Measurements from ENCODE around the gene SNX30.

DNA sequence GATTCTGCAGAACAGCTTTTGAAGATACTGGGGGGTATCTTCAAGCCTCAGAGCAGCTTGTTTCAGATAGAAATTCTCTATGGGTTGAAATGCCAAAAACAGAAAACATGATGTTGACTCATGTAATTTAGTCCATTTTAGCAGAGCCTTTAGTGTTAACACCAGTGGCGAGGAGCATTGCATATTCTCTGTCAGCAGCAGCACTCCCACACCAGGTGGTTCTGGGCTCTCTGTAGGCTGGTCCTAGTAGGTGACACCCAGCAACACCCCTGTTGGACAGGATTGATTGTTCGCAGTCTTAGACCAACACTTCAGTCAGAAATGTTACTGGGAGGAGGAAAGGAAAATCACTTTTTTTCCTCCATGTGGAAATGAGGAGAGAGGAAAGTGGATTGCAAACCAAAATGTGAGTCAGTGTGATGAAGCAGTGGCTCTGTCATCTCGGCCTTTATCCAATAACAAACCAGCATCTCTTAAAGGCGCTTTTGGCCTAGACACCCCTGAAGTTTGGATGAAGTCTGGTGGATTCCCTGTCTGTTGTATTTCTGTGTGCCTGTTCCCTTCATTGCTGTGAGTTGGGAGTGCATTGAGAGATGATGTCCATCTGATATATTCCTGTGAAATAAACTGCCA is 123.3 kb downstream of the SNX30 start:
- TF ChIP-seq, protein P1, sequence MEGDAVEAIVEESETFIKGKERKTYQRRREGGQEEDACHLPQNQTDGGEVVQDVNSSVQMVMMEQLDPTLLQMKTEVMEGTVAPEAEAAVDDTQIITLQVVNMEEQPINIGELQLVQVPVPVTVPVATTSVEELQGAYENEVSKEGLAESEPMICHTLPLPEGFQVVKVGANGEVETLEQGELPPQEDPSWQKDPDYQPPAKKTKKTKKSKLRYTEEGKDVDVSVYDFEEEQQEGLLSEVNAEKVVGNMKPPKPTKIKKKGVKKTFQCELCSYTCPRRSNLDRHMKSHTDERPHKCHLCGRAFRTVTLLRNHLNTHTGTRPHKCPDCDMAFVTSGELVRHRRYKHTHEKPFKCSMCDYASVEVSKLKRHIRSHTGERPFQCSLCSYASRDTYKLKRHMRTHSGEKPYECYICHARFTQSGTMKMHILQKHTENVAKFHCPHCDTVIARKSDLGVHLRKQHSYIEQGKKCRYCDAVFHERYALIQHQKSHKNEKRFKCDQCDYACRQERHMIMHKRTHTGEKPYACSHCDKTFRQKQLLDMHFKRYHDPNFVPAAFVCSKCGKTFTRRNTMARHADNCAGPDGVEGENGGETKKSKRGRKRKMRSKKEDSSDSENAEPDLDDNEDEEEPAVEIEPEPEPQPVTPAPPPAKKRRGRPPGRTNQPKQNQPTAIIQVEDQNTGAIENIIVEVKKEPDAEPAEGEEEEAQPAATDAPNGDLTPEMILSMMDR (IDR thresholded peaks at IDR 0.05; ENCODE audit: low read depth, low read length, missing input control): no peak
- TF ChIP-seq, protein P2, sequence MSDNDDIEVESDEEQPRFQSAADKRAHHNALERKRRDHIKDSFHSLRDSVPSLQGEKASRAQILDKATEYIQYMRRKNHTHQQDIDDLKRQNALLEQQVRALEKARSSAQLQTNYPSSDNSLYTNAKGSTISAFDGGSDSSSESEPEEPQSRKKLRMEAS (IDR thresholded peaks at IDR 0.05): no peak
- TF ChIP-seq, protein P3, sequence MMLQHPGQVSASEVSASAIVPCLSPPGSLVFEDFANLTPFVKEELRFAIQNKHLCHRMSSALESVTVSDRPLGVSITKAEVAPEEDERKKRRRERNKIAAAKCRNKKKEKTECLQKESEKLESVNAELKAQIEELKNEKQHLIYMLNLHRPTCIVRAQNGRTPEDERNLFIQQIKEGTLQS (IDR thresholded peaks at IDR 0.05): no peak
- TF ChIP-seq YY1 (IDR thresholded peaks at IDR 0.05) (no peak), RAD21 (IDR thresholded peaks at IDR 0.05) (no peak), FOXA1 (IDR thresholded peaks at IDR 0.05) (no peak), TAF1 (conservative IDR thresholded peaks at IDR 0.05) (no peak), RXRA (IDR thresholded peaks at IDR 0.05) (no peak), GABPA (IDR thresholded peaks at IDR 0.05 in 1 of 2, conservative IDR thresholded peaks at IDR 0.05 in 1 of 2) (no peak), SP1 (IDR thresholded peaks at IDR 0.05) (no peak), FOXA2 (IDR thresholded peaks at IDR 0.05) (no peak)

All from liver (tissue), 3 donors.